T-helper 9 cell (primary cell): Measurements from ENCODE around the gene SEMA3C.

Source experiments
- DNase-seq: peaks from one replicate; pipeline ENCODE4 v3.0.0-alpha.2; 2020

The SEMA3C gene

GRCh38 chr7:80773787-80774508 lies 144.9 kb downstream of the SEMA3C start:
- no peak for DNase-seq

- no peak for DNase-seq
These were observed 146.4 kb downstream of the SEMA3C start for GRCh38 chr7:80772347-80772993.

GRCh38 chr7:80771523-80771922 lies 147.3 kb downstream of the SEMA3C start:
- DNase-seq: no peak

- no peak for DNase-seq
These were observed 148.2 kb downstream of the SEMA3C start for GRCh38 chr7:80770675-80771081.

GRCh38 chr7:80770061-80770460 lies 148.8 kb downstream of the SEMA3C start:
- DNase-seq: no peak

- DNase-seq: no peak
These were observed 150.1 kb downstream of the SEMA3C start for GRCh38 chr7:80768756-80769155.

GRCh38 chr7:80767654-80768053 lies 151.2 kb downstream of the SEMA3C start:
- no peak for DNase-seq

GRCh38 chr7:80766724-80767123 lies 152.1 kb downstream of the SEMA3C start:
- no peak for DNase-seq

GRCh38 chr7:80764132-80764531 lies 154.7 kb downstream of the SEMA3C start:
- DNase-seq: no peak

- DNase-seq: no peak
These were observed 155.1 kb downstream of the SEMA3C start for GRCh38 chr7:80763704-80764103.

GRCh38 chr7:80763289-80763688 lies 155.6 kb downstream of the SEMA3C start:
- no peak for DNase-seq

GRCh38 chr7:80760292-80760691 lies 158.6 kb downstream of the SEMA3C start:
- no peak for DNase-seq

GRCh38 chr7:80752954-80753690 lies 165.7 kb downstream of the SEMA3C start:
- DNase-seq: no peak

GRCh38 chr7:80749270-80749669 lies 169.6 kb downstream of the SEMA3C start:
- DNase-seq: no peak

GRCh38 chr7:80748363-80749042 lies 170.3 kb downstream of the SEMA3C start:
- DNase-seq: no peak

- no peak for DNase-seq
These were observed 177.9 kb downstream of the SEMA3C start for GRCh38 chr7:80740778-80741545.

GRCh38 chr7:80736371-80737125 lies 182.3 kb downstream of the SEMA3C start:
- no peak for DNase-seq

GRCh38 chr7:80735330-80735729 lies 183.5 kb downstream of the SEMA3C start:
- no peak for DNase-seq

GRCh38 chr7:80734011-80734410 lies 184.8 kb downstream of the SEMA3C start:
- DNase-seq: no peak

- no peak for DNase-seq
These were observed 185.4 kb downstream of the SEMA3C start for GRCh38 chr7:80733333-80733915.

- no peak for DNase-seq
These were observed 186.2 kb downstream of the SEMA3C start for GRCh38 chr7:80732630-80733029.
